HG03558 (cell line): Measurements from ENCODE around the gene ST6GALNAC3.

ENCODE experiments used
- ATAC-seq: cut with Tn5 transposase; IDR thresholded peaks from one replicate; pipeline ENCODE4 v1.9.1; 2021; ENCODE audit warnings: moderate number of reproducible peaks; ENCODE audit not compliant: unreplicated experiment; ENCODE audit errors: extremely low read depth

ST6GALNAC3 gene

DNA sequence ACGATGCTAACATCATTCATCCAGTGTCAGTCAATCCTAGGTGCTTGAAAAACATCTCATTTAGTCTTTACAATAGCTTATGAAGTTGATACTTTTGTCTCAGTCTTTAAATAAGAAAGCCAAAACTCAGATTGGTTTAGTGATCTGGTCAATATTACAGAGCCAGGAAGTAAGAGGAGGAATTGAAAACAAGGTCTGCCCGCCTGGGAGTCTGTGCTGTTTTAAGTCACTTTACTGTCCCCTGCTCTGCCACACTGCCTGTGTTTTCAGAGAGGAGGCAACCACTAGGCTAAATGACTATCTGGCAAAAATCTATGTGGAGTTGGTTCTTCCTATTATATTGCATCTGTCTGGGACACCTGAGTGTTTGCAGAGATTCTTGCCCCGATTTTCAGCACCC lies 62.3 kb downstream of the ST6GALNAC3 start:
- no peak for ATAC-seq

DNA sequence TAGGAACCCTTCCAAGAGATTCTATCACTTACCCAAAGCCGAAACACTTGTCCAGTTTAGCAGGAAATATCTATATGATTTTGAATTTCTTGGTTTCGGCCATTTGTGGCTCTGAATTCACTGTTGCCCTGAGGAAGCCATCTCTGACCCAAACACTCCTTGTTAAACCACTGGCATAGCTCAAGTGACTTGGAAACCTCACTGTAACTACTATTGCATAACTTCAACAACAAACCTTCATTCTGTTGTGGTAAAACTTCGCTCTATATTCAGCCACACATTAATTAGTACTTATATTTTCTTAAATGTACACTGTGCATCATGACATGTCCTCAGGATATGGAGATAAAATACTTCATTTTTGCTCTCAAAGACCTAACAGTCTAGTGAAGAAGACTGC lies 63.2 kb downstream of the ST6GALNAC3 start:
- no peak for ATAC-seq

DNA sequence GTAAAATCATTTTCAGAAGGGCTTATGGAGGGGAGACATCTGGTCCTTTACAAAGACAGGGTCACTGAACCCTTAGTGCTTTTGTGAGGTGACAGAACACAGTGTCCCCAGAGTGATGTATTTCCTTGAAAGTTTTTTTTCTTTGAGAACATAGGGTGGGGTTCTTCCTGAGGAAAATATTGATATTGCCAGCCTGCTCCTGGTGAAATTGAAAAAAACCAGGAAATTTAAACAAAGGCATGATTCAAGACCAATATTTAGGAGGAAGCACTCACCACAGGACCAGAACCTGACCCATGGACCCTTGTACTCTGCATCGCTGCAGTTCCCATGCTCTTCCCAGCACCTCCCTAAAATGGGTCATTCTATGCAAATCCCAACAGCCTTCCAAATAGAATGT lies 63.7 kb downstream of the ST6GALNAC3 start:
- ATAC-seq: no peak

DNA sequence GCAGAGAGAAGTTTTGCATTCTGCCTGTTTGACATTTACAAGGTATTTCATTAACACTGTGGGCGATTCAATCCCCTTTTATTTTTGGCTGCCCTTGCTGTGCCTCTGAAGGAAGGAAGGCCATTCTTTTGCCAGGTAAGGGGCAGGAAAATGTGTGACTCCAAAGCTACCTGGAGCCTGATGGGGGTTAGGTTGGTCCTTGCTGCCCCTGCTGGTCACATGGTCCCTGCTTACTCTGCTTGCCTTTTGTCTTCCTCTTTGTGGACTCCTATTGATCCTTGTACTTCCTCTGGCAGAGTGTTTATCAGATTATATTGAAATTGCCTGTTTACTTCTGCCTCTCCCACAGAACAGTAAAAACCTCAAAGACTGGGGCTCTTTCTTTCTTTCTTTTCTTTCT lies 65.7 kb downstream of the ST6GALNAC3 start:
- no peak for ATAC-seq

DNA sequence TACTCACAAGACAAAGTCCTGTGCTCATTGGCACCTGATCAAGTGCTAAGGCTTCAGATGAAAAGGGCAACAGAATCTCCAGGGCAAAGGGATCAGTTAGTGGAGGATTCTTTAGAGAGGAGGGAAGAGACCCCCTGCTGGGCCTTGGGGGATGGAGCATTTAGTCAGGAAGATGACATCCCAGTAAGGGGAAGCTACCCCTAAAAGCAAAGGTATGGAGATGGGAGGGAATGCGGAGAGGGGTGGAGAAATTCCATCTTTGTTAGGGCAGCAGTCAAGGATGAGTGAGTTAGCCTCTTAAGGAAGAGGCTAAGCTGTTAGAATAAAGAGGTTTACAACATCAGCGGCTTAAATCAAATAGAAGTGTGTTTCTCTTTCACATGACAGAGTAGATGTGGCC lies 67.4 kb downstream of the ST6GALNAC3 start:
- no peak for ATAC-seq

DNA sequence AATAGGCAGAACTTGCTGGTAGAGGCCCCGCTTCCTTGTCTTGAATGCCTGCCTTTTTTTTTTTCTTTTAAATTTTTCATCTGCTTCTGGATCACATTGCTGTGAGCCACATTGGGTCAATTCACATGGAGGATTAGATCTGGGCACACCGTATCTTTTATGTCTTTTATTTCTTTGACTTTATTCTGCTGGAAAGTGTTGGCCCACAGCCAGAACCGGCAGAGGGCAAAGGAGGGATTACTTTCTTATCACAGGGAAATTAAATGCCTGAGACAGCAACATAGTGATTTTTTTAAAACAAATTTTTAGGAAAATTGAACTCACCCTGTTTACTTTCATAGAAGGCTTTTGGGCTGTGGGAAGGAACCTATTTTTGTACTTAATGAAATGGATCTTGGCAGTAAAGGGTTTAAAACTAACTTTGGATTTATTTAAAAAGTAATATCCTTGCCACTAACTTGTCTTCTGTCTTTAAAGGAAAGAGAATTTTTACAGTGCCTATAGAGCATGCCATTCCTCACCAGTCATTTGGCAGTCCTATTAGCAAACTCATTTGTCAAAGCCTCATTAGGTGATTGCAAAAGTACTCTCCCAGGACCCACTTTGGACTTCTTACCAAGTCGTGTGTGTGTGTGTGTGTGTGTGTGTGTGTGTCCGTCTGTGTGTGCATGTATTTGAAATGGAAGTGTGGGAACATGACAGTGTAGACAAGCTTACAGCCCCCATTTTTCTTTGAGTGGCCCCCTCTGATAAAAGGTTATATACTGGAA lies 68.4 kb downstream of the ST6GALNAC3 start:
- ATAC-seq: no peak

DNA sequence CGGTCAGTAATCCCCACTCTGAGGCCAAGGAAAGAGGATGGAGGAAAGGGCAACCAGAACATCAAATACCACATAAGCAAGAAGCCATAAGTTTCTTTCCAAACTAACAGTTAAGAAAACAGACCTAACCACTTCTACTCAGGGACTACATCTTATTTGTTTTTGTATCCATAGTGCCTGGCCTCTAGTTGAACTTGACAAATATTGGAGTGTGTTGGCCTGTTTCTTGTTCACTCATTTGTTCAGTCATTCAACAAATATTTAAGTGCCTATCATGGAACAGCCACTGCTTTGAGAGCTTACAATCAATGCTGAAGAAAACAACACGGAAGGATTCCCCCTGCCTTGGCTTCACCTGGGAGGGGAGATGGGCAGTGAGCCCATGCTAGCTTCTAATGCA lies 69.7 kb downstream of the ST6GALNAC3 start:
- no peak for ATAC-seq

DNA sequence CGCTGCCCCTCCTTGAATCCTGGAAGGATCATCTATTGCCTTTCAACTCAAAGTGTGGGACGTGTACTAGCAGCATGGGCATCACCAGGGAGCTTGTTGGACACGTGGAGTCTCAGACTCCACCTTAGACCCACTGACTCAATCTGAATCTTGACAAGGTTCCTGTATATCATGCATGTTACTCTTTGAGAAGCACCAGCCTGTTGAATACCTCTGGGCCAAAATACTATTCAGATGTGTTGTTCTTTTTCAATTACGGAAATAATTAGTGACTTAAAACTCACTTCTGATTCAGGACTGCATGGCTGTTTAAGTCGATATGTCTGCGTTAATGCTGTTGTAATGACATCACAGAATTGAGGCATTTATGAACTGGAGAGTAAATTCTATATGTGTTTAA lies 70.8 kb downstream of the ST6GALNAC3 start:
- ATAC-seq: no peak

DNA sequence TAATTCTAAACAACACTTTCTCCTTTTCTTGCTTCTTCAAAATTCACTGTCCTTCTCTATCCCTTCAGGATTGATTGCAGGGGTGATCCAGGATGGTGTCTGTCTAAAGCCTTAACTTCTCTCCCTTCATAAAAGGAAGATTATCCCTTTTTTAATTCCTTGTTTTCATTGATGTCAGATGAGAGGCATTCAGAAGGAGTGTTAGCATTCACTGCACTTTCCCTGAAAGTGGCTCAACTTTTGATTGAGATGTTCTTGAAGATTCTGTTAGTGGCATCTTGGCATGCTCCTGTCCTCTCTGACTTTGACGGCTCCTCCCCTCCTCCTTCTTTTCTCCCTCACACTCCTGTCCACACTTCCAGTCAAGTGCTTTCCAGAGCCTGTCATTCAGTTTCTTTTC lies 71.6 kb downstream of the ST6GALNAC3 start:
- ATAC-seq: no peak

DNA sequence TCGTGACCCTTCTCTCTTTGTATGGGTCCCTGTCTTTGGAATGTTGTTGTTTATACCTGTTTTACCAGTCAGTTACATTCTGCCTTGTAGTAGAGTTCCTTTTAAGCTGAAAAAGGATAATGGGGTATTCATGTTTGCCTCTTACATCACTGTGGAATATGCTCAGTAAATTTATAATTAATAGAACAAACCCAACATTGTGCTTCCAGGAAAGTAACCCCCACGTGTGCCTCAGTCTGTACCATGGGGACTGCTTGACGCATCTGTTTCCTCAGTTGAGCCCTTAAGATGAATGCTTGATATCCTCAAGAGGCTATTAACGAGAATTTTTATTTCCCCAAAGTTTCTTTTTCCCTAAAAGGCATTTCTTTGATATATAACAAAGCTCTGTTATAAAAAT lies 73.4 kb downstream of the ST6GALNAC3 start:
- ATAC-seq: no peak

DNA sequence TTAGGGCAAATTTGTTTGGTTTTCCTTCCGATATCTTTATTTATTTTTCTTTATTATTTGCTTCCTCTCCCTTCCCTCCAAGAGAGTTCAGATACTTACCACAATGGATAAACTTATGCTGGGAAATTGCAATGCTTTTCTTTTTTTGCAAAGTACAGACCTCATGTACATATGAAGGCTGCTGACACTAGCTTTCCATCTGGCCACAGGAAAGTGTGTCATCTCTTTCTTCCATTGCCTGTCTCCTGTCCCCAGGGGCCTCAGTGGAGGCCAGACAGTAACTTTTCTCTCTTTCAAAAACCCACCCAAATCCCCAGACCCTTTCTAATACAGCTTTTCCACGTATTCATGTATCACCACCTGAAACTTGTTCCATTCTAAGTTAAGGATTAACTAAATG lies 73.9 kb downstream of the ST6GALNAC3 start:
- ATAC-seq: no peak

DNA sequence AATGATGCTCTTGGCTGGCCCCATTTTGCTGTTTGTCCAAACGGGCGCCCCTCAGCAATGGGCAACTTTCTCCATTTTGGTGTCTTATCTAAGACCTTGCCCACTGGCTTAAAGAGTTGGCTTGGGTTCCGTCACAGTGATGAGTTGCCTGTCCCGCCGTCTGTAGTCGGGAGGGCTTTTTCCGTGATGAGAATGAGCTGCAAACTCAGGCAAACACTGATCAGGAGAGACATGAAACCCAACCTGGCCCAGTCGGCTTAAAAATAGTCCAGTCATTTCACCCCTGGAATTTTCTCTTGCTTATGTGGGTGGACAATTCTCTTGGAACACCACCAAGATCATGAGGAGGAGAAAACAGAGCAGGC lies 79.3 kb downstream of the ST6GALNAC3 start:
- ATAC-seq: no peak

DNA sequence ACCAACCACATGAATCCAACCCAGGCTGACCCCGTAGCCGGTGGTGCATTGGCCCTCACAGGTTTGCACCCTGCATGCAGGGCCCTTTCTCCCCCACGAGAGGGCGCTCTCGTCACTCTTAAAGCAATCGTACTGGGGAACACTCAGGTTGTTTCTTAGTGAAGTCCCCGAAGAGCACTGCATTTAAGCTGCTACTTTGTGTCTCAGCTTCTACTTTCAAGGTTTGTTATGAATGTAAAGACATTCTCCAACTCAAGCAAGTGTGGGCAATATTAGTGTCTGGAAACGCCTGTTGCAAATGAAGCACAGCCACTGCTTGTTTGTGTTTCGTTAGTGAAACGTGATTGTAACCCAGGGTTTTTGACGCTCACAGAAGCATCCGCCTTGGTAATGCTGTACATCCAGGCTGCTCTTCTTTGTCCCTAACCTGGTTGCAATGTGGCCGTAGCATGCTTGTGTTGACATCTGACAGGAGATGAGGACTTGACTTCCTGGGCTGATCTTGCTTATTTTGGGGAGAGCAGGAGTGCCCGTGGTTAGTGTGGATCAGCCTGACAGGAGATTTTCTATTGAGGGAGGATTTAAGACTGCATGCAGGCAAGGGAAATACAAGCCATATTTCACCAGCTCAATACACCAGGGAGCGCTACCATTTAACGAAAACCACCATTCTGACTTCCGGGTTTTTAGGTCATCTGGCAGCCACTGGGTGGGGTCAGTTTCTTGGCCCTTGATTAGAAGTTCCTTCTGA lies 79.8 kb downstream of the ST6GALNAC3 start:
- ATAC-seq: peak; percentile 93

DNA sequence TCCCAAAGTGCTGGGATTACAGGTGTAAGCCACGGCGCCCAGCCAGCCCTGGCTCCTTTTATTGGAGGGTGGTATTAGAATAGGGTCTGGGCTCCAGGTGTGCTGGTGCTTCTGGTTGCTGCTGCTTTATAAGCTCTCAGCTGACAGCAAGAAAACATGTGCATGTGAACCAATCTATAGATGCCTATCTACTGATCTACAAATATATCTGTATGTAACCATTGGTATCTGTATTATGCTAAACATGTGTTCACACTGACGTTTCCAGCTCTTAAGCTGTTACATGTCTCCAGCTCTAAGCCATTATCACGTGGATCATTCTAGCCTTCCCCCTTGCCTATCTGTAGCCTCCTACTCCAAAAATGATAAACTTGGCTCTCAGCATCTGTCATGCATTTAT lies 82.4 kb downstream of the ST6GALNAC3 start:
- no peak for ATAC-seq

DNA sequence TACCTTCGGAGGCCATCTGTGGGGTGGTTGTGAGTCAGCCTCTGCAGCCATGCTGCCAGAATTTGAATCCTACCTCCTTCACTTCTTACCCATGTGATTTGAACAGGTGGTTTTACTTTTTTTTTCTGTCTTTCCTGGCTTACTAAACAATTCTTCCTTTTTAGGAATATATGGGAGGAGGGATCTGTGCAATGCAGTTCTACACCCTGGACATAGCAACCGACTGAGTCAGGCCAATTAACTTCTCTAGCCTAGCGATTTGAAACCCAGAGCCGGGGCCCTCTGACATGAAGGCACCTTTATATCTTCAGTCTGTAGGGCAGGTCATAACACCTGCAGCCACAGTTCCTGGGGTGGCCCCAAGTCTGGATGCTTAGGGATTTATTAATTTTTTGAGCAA lies 83.6 kb downstream of the ST6GALNAC3 start:
- ATAC-seq: no peak

DNA sequence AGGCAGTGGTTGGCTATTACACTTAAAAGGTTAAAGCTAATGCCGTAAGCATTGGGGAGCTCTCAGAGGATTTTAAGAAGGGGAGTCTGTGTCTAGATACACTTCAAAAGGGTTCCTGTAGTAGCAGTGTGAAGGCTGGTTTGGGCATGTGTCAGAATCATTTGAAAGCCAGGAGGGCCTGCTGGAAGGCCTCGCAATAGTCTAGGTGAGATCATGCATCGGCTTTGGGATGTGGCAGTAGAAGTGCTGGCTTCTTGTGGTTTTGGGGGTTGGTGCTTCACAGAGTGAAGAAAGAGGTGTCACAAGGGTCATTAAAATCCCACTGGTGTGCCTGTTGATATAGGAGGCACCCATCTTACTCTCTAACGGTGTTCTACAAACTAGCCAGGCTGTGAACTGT lies 85.7 kb downstream of the ST6GALNAC3 start:
- no peak for ATAC-seq

DNA sequence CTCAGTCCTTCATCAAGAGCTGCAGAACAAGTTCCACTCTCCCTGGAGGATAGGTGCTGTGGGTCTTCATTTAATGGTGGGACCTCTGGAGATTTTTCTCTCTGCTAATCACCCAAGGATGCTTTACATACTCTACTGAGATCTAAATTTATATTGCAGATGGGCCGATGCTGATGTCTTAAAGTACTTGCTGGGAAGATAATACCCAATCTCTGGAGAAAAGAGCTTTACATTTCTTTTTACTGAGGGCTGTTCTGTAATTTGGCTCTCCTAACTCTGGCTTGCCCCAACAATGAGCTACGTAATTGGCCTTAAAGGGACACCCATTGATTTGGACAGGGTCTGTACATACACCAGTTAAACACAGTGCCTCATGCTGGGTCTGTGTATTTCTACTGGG lies 86.9 kb downstream of the ST6GALNAC3 start:
- ATAC-seq: no peak

DNA sequence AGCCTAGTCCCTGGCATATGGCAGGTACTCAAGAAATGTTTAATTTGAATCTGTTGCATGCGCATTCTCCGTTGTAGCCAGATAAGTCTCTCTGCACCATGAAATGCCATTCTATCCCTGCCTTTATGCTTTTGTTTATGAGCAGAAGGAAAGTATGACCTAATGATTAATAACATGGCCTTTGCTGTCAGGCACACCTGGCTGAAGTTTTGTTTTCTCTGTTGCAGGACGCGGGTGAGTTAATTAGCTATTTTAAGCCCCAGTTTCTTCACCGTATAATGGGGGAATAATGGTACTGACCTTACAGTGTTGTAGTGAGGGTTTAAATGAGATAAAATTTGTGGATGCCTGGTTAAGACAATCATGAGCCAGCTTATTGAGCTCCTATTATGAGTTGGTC lies 87.7 kb downstream of the ST6GALNAC3 start:
- ATAC-seq: no peak

DNA sequence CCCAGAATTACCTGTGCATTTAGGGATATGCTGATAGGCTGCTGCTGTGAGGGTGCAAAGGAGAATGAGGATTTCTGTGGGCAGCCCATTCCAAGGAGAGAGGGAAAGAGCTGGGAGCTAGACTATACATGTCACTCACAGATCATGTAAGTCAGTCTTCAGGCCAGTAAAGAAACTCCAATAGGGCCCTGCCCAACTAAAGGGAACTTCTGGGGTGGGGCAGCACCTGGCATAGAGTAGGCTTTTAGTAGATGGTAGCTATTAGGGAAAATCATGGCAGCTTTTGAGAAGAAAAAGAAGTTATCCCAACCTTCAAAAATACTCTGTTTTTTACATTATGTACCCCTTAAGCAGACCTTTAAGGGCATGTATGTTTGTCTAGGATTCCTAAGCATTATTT lies 89.6 kb downstream of the ST6GALNAC3 start:
- ATAC-seq: no peak

DNA sequence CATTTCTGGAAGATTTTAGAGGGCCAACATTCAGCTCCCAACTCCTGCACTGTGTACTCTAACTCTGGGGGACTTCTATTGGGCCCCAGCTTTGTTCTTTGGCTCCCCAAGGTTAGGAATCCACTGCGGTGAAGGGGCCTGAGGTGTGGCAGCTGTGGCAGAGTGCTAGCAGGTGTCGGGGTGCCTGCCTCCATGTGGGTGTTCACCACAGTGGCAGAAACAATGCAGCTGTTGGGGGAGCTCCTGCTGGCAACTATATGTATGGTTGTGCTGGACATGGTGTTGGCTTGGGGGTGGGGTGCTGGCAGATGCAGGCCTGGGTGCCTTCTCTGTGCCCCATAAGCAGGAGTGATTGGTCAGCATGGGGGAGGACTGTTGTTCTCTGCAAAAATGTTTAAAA lies 95.5 kb downstream of the ST6GALNAC3 start:
- ATAC-seq: no peak

DNA sequence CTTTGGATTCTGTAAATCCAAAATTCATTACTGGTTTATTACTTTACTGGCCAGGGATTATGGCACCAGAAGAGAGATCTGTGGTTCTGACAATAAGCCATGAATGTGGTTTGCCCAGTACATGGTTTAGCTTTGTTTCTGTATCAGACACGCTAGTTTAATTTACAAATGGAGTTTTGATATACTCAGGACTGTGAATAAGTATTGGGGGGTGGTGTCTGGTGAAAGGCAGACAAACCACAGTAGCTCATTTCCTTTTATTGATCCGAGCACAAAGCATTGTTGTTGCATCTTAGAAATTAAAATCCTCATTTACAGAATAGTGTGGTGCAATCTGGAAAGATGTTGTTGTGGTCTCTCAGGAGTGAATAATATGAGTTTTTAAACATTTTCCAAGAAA lies 96.0 kb downstream of the ST6GALNAC3 start:
- no peak for ATAC-seq

DNA sequence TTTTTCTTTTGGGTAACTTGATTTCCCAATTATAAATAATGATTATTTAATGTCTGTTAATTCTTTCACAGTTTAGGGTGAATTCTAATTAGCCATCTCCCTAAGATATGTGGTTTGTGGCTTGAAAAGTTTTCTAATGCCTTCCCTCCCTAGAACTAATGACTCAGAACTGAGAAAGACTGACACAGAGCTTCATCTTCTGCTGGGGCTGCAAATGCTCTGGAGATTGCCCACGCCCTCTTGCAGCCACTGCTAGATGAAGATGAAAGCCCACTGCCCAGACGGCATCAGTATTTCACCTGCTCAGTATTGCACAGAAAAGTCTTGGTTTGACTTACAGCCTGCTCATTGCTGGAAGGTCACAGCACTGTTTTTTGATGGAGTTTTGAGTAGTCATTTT lies 101.5 kb downstream of the ST6GALNAC3 start:
- ATAC-seq: no peak
